ENCODE data around the gene ANXA11.
"Not testable (repeated sequence)": the region's sequence is repeated elsewhere in the genome, so short reads cannot be mapped to it uniquely, and the experiment has no call there.

The ANXA11 gene

GRCh38 chr10:80218878-80219277, 13.5 kb upstream of the ANXA11 start:
- H3K4me3 ChIP-seq (ENCODE audit: low read depth, low read length): not testable (repeated sequence)

- H3K4me3 ChIP-seq (ENCODE audit: low read depth, low read length): not testable (repeated sequence)
Observed at GRCh38 chr10:80214368-80214982, 9.1 kb upstream of the ANXA11 start.

GRCh38 chr10:80212535-80213115, 7.3 kb upstream of the ANXA11 start:
- not testable (repeated sequence) for H3K4me3 ChIP-seq (ENCODE audit: low read depth, low read length)

- no peak for TF ChIP-seq CTCF (IDR thresholded peaks at IDR 0.05; ENCODE audit: low read depth, low read length)
Observed at GRCh38 chr10:80211786-80212185, 6.4 kb upstream of the ANXA11 start.

GRCh38 chr10:80210259-80210658, 4.9 kb upstream of the ANXA11 start:
- H3K4me3 ChIP-seq (ENCODE audit: low read depth, low read length): no peak overlapping the region
- TF ChIP-seq CTCF (IDR thresholded peaks at IDR 0.05; ENCODE audit: low read depth, low read length): no peak

More at GRCh38 chr10:80211786-80212185, 6.4 kb upstream of the ANXA11 start:
- H3K4me3 ChIP-seq (ENCODE audit: low read depth, low read length): no peak overlapping the region

GRCh38 chr10:80207768-80208370, 2.5 kb upstream of the ANXA11 start:
- no peak for TF ChIP-seq CTCF (IDR thresholded peaks at IDR 0.05; ENCODE audit: low read depth, low read length)
- peak overlapping the region; percentile 63 for H3K4me3 ChIP-seq (ENCODE audit: low read depth, low read length)

GRCh38 chr10:80206277-80206655, 929 bp upstream of the ANXA11 start:
- TF ChIP-seq CTCF (IDR thresholded peaks at IDR 0.05; ENCODE audit: low read depth, low read length): no peak
- no peak overlapping the region for H3K4me3 ChIP-seq (ENCODE audit: low read depth, low read length)

GRCh38 chr10:80204677-80205476, 460 bp downstream of the ANXA11 start:
- no peak for TF ChIP-seq CTCF (IDR thresholded peaks at IDR 0.05; ENCODE audit: low read depth, low read length)
- H3K4me3 ChIP-seq (ENCODE audit: low read depth, low read length): peak overlapping the region; percentile 88
